Left ventricle myocardium superior (tissue), 1 donor: ENCODE data around the gene FGF19. TPM values are rescaled to one million over a fixed set of nuclear protein-coding genes. Genes with fewer than 3 reads are reported as not detected.

Experiments used
- ATAC-seq: fragments of 200-7000 bp; cut with Tn5 transposase; one replicate; pipeline ENCODE4 v1.9.1; 2020; ENCODE audit warnings: mild to moderate bottlenecking, moderate library complexity
- DNase-seq: peaks from one replicate; pipeline ENCODE4 v3.0.0-alpha.2; 2020
- intact Hi-C: fragments of 100-400 bp; cut with micrococcal nuclease; formaldehyde crosslinking; loops from one replicate; pipeline ENCODE4 v1.11.0; 2022
- total RNA-seq: library from RNA; stranded (reverse); fragmentation: NEBNext Ultra II Directional; extraction: Animal tissue kit (Norgen Biotek cat#: 25700); gene quantifications from one replicate; pipeline ENCODE4 v1.2.1, GENCODE V29; 2021
- donor health status: DM: no; HTN: yes; CAD: no; lungs with severe emphysema.

The FGF19 gene
- total RNA-seq, 1 donor from 2014 or later, result not detected

GRCh38 chr11:69661413-69661715 is 42.5 kb downstream of the FGF19 start:
- peak; percentile 15 for DNase-seq
- no peak for ATAC-seq
- intact Hi-C loops, result no loop called here

- no peak for ATAC-seq
- DNase-seq, result no peak
- intact Hi-C loops, result no loop called here
Observed at GRCh38 chr11:69660001-69660500, 43.8 kb downstream of the FGF19 start.

- ATAC-seq (no peak), DNase-seq (no peak)
- intact Hi-C loops, result no loop called here
Observed at GRCh38 chr11:69659591-69659990, 44.2 kb downstream of the FGF19 start.

- no peak for DNase-seq
- intact Hi-C loops, result no loop called here
- ATAC-seq, result no peak
Observed at GRCh38 chr11:69658626-69659450, 45.0 kb downstream of the FGF19 start.

- ATAC-seq (no peak), DNase-seq (peak; percentile 22)
- intact Hi-C loops, result no loop called here
Observed at GRCh38 chr11:69657911-69658625, 45.8 kb downstream of the FGF19 start.

- ATAC-seq (no peak), DNase-seq (no peak)
- intact Hi-C loops, result no loop called here
Observed at GRCh38 chr11:69657456-69657910, 46.3 kb downstream of the FGF19 start.

- DNase-seq, result no peak
- intact Hi-C loops, result no loop called here
- ATAC-seq, result no peak
Observed at GRCh38 chr11:69656536-69657455, 47.0 kb downstream of the FGF19 start.

- intact Hi-C loops, result no loop called here
- DNase-seq (no peak), ATAC-seq (no peak)
Observed at GRCh38 chr11:69655479-69656428, 48.1 kb downstream of the FGF19 start.

GRCh38 chr11:69654660-69655478 is 49.0 kb downstream of the FGF19 start:
- ATAC-seq, result peak; percentile 5
- intact Hi-C loops, result no loop called here
- DNase-seq, result peak; percentile 26

GRCh38 chr11:69654001-69654659 is 49.7 kb downstream of the FGF19 start:
- DNase-seq (no peak), ATAC-seq (peak; percentile 19)
- intact Hi-C loops, result no loop called here

GRCh38 chr11:69653406-69653960 is 50.3 kb downstream of the FGF19 start:
- no peak for ATAC-seq
- intact Hi-C loops, result no loop called here
- no peak for DNase-seq

GRCh38 chr11:69652999-69653398 is 50.8 kb downstream of the FGF19 start:
- intact Hi-C loops, result no loop called here
- DNase-seq (no peak), ATAC-seq (no peak)

- no peak for ATAC-seq
- intact Hi-C loops, result no loop called here
- peak; percentile 12 for DNase-seq
Observed at GRCh38 chr11:69651834-69652620, 51.8 kb downstream of the FGF19 start.

GRCh38 chr11:69650832-69651344 is 52.9 kb downstream of the FGF19 start:
- ATAC-seq (no peak), DNase-seq (no peak)
- intact Hi-C loops, result no loop called here

- DNase-seq (no peak), ATAC-seq (no peak)
- intact Hi-C loops, result no loop called here
Observed at GRCh38 chr11:69650081-69650831, 53.6 kb downstream of the FGF19 start.
